Activated CD8-positive, alpha-beta memory T cell treated with anti-CD3 and anti-CD28 coated beads, Interleukin-2, amount 50 U/mL, for 24 hours (primary cell): ENCODE measurements around the gene ST7.
"Not testable (repeated sequence)": the region's sequence is repeated elsewhere in the genome, so short reads cannot be mapped to it uniquely, and the experiment has no call there.

Experiments
- DNase-seq: peaks from one replicate; pipeline ENCODE4 v3.0.0-alpha.2; 2020; ENCODE audit errors: extremely low read depth

The ST7 gene, protein sequence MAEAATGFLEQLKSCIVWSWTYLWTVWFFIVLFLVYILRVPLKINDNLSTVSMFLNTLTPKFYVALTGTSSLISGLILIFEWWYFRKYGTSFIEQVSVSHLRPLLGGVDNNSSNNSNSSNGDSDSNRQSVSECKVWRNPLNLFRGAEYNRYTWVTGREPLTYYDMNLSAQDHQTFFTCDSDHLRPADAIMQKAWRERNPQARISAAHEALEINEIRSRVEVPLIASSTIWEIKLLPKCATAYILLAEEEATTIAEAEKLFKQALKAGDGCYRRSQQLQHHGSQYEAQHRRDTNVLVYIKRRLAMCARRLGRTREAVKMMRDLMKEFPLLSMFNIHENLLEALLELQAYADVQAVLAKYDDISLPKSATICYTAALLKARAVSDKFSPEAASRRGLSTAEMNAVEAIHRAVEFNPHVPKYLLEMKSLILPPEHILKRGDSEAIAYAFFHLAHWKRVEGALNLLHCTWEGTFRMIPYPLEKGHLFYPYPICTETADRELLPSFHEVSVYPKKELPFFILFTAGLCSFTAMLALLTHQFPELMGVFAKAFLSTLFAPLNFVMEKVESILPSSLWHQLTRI

DNA sequence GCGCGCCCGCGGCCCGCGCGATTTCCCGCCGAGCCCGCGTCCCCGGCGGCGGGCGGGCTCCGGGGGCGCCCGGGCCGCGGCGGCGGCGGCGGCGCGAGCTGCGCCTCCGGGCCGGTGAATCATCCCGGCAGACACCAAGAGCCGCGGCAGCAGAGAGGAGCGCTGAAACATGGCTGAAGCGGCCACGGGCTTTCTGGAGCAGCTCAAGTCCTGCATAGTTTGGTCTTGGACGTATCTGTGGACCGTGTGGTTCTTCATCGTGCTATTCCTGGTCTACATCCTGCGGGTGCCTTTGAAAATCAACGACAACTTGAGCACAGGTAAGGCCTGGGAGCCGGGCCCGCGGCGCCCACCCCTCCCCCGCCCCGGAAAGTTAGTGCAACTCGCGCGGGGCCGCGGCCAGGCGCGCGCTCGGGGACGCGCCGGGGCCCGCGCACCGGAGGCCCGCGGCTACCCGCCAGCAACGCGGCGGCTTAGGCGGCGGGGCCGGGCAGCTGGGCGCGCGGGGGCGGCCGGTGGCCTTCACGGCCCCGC, at the start of gene ST7:
TSS of gene ST7 (plus strand) at position 130 of the 534 bp plus-strand sequence. CDS start at position 170, 40 bp downstream.
- DNase-seq, result no peak

DNA sequence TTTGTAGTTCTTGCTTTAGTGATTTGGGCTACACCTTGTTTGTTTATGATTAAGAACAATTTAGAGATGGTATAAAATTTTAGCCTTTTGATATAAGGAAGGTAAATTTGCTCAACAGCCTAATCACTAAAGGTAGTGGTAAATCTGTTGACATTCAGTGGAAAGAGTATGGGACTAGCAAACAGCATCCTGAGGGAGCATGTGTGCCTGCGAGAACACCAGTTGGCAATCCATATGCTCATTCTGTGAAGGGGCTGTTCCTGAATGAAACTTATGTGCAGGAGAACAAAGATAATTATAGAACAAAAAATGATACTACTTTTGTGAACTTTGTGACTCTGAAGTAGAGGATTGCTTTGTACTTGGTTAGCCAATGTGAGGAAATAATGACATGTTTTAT, 46.9 kb upstream of the ST7 start:
- no peak for DNase-seq

DNA sequence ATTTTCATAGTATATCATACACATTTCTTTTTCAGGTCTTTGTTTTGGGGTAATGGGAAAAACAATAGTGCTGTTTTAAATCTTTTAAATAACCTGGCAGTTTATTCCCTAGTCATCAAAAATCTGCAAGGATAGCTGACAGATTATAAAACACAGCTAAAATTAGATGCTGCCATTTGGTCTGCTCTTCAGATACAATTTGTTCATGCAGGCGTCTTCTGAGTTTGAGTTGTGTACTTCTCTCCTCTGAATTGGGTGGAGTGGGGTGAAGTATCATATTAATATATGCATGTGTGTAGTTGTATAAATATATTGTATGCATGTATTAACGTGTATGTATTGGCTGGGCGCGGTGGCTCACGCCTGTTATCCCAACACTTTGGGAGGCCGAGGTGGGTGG, 42.9 kb upstream of the ST7 start:
- DNase-seq, result no peak

DNA sequence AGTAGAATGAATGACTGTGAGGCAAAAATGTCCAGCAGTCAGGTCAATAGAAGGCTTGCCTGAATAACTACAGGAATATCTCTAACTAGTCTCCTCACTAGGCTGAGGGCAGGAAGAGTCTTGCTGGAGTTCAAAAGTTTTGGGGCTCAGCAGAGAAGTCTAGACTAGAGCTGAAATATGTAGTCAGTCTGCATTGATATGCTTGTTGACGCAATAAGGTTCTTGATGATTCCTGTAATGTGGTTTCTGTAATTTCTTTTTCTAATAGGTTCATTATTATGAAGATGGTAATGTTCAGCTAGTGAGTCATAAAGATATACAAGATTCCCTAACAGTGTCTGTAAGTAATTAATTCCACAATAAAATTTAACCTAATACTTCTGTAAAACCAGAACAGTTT, 41.5 kb upstream of the ST7 start:
- DNase-seq, result no peak

DNA sequence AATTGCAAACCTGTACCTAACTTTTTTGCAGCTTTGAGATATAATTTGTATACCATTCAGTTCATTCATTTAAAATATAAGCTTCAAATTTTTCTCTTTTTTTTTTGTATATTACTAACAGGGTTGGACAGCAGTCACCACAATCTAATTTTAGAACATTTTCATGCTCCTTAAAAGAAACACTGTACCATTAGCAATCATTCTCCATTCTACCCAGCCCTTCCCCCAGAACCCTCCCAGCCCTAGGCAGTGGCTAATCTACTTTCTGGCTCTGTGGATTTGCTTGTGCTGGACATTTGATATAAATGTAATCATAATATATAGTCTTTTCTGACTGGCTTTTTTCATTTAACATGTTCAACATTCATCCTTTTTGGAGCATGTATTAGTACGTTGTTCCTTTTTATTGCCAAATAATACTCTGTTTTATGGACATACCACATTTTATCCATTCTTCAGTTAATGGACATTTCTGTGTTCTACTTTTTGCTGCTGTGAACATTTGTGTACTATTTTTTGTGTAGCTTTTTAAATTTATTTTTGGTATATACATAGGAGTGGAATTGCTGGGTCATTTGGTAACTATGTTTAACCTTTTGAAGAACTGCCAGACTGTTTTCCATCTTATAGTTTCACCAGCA, 40.9 kb upstream of the ST7 start:
- no peak for DNase-seq

DNA sequence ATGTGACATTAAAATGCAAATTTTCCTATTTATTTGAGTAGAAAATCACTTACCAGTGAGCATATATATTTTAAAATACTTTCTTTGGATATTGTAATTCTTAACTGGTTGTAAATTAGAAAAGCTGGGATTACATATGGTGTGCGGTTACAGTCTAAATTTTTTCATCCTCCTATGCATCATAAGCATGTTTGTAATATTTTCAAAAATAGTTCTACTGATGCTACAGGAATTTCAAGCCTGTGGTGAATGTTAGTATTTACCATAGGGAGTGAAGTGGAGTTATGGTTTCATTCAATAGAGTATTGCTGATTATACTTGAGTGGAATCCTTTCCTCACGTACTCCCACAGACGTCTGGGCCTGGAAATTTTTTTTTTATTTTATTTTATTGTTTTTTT, 34.6 kb upstream of the ST7 start:
- DNase-seq, result no peak

DNA sequence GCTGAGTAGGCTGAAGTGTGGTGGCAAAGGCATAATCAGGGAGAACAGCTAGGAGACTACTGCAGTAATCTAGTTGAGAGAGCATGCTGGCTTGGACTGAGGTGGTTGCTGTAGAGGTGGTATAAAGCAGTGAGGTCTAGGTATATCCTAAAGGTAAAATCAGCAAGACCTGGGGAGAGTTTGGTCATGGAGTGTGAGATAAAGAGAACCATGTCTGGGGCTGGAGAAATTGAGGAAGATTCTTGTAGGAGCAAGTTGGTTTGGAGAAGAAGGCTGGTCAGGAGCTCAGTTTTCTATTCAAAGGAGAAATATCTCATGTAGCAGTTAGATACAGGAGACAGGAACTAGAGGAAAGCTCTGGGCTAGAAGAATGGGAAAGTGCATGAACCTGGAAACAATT, 32.9 kb upstream of the ST7 start:
- no peak for DNase-seq

DNA sequence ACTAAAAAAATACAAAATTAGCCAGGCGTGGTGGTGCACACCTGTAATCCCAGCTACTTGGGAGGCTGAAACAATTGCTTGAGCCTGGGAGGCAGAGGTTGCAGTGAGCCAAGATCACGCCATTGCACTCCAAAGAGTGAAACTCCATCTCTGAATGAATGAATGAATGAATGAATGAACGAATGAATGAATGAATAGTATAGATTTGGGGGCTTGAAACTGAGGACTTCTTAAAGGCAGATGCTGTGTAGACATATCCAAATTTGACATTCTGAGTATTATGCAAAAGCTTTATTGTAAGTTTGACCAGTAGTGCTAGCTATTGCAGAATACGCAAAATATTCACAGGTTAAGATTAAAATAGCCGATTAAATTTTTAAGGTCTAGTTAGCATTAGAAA, 30.8 kb upstream of the ST7 start:
- no peak for DNase-seq

DNA sequence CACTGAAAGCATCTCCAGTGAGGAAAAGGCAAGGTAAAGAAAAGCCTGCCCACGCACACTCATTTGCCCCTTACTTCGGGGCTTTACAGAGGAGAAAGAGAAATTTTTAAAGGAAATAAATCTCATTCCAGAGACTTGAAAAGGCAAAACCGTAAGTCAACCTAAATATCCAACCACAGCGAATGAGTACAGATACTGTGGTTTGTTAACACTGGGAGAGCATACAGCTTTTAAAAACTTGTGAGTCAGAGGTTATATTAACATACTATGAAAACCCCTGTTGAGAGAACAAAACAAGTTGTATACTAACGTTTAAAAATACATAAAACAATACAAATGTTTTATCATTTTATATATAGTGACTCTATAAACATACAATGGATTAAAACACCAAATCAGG, 28.6 kb upstream of the ST7 start:
- DNase-seq, result no peak

DNA sequence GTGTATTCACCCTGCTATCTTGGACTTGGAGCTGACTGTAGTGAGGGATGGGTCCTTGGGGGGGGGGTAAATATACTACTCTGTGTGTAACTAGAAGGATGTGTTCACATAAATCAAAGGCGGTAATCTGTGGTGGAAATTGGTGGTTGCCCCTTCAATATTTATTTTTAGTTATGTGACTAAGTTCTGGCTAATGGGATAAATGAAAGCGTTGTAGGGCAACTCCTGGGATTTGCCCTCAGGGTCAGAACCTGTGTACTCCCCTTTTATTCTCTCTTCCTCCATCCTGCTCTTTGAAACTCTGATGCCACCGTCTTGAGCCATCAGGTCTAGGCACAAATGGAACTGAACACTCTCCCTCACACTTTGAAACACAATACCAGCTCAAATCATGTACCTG, 24.3 kb upstream of the ST7 start:
- DNase-seq, result no peak

DNA sequence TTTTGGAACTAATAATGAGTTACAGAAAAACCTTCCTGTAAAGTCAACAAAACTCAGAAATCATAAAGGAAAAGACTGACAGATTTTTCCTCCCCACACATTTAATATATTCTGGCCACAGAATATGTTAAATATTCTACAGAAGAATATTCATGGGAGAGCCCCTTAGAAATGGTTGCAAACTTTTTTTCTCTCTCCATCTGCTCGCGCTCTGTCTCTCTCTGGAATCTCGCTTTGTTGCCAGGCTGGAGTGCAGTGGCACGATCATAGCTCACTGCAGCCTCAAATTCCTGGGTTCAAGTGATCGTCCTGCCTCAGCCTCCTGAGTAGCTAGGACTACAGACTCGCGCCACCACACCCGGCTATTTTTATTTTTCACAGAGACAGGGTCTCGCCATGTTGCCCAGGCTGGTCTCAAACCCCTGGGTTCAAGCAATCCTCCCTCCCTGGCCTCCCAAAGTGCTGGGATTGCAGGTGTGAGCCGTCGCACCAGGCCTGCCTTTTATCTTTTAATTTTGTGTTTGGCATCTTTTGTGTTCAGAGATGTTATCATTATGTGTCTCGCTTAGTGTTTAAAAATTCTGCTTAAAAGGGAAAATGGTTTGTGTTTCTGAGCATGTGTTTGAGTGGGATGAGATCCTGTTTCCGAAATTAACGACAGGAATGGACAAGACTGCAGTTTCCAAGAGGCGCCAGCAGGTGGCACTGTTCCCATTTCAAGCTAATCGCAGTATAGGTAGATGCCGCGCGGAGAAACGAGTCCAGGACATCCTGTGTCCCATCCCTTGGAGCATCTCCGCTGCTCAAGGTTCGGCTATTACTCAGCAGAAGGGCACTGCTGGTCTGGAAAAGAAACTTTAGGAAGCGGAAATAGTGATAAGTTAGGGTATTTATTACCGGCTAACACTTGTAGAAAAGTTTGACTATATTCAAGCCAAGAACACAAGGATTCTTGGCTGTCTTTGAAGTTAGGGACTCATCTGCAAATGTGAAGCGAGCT, 23.1 kb upstream of the ST7 start:
- DNase-seq, result no peak

DNA sequence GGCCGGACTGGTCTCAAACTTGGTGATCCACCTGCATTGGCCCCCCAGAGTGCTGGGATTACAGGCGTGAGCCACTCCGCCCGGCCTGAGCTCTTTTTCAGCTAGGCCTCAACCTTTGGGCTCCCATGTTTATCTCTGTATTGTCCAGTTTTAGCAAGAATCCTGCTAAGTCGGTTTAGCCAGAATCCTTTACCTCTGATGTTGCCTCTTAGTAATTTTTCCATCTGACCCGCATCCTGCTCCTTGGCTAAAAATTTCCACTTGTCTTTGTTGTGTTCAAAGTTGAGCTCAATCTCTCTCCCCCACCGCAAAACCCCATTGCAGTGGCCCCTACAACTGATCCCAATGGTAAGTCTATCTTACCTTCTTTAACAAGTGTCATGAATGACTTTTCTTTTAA, 20.7 kb upstream of the ST7 start:
- no peak for DNase-seq

DNA sequence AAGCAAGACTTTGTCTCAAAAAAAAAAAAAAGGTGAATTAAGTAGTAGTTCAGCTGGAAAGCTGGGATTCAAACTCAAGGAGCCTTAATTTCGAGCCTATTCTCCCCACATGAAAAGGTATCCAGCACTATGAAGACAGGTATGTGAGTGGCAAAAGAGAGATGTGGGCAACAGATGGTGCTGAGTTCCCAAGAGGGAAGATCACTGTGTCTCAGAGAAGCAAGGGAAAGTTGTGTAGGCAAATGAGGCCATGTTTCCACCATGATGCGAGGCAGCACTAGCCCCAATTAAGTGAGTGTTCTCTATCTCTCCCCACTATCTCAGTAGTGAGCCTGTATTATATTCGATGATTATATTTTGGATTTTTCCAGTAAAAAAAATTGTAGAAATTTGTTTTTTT, 19.8 kb upstream of the ST7 start:
- DNase-seq, result no peak

DNA sequence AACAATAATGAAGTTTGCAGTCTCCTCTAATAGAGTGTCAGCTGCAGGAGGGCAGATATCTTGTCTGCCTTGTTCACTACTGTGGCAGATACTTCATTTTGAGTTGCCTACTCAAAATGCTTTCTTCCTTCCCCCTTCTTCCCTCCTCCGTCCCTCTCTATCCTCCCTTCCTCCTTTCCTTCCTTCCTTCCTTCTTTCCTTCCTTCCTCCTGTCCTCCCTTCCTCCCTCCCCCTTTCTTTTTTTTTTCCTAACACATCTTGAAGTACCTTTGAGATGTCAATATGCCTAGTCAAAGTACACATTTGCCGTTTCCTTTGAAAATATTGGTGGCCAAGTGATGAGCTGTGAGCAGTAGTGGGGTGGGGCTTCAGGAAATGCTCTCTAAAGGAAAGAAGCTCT, 18.7 kb upstream of the ST7 start:
- DNase-seq, result no peak

DNA sequence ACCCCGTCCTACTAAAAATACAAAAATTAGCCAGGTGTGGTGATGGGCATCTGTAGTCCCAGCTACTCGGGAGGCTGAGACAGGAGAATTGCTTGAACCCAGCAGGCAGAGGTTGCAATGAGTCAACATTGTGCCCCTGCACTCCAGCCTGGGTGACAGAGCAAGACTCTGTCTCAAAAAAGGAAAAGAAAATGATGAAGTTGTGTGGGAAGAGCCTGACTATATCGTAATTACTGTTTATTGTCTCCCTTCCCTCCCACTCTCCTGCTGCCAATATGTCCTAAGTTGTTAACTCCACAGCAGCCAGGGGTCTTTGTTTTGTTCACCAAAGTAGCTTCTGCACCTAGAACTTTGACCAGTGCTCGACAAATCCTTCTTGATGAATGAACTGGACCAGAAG, 16.5 kb upstream of the ST7 start:
- DNase-seq, result not testable (repeated sequence)

DNA sequence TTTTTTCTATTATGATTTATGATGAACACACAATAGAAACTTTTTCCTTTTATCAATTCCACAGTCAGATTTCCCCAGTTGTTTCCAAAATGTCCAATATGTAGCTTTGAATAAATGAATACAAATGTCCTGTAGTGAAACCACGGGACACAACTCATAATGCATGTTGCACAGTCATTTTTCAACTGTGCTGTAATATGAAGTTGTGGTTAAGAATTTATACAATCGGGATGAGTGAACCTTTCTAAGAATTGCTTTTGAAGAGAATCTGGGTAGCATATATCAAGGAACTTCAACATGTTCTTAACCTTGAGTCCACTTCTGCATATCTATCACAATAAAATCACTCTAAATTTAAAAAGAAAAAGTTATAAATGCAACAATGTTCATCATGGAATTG, 14.6 kb upstream of the ST7 start:
- no peak for DNase-seq

DNA sequence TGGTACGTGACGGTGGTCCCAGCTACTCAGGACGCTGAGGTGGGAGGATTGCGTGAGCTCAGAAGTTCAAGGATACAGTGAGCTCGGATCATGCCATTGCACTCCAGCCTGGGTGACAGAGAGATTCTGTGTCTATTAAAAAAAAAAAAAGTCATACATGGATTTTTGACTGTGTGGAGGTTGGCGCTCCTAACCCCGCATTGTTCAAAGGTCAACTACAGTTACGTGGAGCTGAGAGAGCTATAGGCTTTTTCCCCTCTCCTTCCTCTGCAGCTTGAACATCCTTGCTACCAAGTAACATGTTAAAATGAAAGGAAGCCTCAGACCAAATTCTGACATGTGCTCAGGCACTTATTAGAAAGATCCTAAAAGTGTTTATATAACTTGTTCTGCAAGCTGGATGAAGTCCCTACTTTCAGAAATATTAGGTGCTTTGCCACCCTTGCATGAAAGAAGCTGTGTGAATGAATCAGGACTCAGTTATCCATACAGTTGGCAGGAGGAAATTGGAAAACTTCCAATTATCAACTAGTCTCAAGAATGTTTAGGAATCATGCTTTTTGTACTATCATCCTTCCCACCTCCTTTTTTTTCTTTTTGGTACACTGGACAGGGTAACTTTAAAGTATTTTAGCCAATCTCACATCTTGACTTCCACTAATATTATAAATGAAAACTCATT, 12.5 kb upstream of the ST7 start:
- DNase-seq, result no peak

DNA sequence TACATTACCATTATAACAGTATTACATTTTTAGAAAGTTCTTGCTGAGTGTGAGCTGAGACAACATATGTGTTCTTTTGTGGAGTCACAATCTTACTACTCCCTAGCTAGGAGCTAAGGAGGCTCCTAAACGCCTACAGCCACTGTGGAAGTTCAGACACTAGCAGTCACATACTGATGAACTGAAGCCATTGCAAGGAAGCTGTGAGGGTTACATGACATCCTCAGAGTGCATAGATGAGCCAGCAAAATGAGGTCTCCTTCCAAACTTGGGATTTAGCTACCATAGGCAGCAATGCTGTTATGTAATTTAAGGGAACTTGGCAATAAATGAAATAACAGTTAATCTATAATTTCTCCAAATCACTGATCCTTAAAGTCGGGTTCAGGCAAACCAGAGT, 10.8 kb upstream of the ST7 start:
- DNase-seq, result no peak

DNA sequence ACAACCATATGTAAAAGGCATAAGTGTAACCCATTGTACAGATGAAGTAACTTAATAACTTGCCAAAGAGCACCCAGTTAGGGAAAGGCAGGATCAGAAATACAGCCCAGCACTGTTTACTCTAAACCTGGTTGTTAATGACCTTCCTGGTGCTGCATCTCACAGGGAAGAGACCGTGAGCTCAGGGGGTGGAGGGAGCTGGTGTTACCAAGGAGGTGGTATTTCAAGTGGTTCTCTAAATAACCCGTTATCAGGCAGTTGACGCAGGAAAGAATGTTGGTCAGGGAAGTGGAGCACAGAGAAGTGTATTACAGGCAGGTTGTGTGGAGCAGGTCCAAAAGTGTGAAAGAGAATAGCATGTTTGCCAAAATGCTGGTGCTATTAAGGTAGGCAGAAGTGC, 4.4 kb upstream of the ST7 start:
- DNase-seq, result no peak

DNA sequence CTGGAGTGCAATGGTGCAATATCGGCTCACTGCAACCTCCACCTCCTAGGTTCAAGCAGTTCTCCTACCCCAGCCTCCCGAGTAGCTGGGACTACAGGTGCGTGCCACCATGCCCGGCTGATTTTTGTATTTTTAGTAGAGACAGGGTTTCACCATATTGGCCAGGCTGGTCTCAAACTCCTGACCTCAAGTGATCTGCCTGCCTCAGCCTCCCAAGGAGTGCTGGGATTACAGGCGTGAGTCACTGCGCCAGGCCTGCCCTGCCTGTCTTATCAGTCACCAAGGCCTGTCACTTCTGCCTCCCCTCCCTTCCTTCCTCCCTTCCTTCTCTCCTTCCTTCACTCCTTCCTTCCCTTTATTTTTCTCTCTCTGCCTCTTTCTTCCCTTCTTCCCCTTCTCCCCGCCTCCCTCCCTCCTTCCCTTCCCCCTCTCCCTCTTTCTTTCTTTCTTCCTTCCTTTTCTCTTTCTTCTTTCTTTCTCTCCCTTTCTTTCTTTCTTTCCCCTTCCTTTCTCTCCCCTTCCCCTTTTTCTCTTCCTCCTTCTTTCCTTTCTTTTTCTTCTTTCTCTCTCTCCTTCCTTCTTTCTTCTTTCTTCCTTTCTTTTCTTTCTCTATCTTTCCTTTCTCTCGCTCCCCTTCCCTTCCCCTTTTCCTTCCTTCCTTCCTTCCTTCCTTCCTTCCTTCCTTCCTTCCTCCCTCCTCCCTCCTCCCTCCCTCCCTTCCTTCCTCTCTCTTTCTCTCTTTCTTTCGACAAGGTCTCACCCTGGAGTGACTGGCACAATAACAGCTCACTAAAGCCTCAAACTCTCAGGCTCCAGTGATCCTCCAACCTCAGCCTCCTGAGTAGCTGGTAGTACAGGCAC, 3.1 kb upstream of the ST7 start:
- no peak for DNase-seq
